GM21367 (cell line): Measurements from ENCODE around the gene ANKRD39.
"Not testable (repeated sequence)": the region's sequence is repeated elsewhere in the genome, so short reads cannot be mapped to it uniquely, and the experiment has no call there.

Experiments used
- ATAC-seq: cut with Tn5 transposase; IDR thresholded peaks from one replicate; pipeline ENCODE4 v1.9.1; 2021; ENCODE audit not compliant: unreplicated experiment

ANKRD39 gene

GRCh38 chr2:96810783-96811192 lies 47.0 kb downstream of the ANKRD39 start:
- ATAC-seq, result no peak

GRCh38 chr2:96809951-96810782 lies 47.6 kb downstream of the ANKRD39 start:
- no peak for ATAC-seq

- no peak for ATAC-seq
These were observed 48.5 kb downstream of the ANKRD39 start for GRCh38 chr2:96809216-96809882.

- no peak for ATAC-seq
These were observed 49.5 kb downstream of the ANKRD39 start for GRCh38 chr2:96808176-96808837.

- ATAC-seq, result no peak
These were observed 50.7 kb downstream of the ANKRD39 start for GRCh38 chr2:96807127-96807471.

GRCh38 chr2:96806468-96807126 lies 51.2 kb downstream of the ANKRD39 start:
- no peak for ATAC-seq

GRCh38 chr2:96805946-96806345 lies 51.9 kb downstream of the ANKRD39 start:
- ATAC-seq, result not testable (repeated sequence)

- no peak for ATAC-seq
These were observed 52.8 kb downstream of the ANKRD39 start for GRCh38 chr2:96804986-96805385.

GRCh38 chr2:96802721-96803120 lies 55.1 kb downstream of the ANKRD39 start:
- ATAC-seq, result no peak

- ATAC-seq, result no peak
These were observed 55.8 kb downstream of the ANKRD39 start for GRCh38 chr2:96801786-96802595.

- peak; percentile 68 for ATAC-seq
These were observed 56.6 kb downstream of the ANKRD39 start for GRCh38 chr2:96801005-96801785.

- ATAC-seq, result peak; percentile 14
These were observed 57.5 kb downstream of the ANKRD39 start for GRCh38 chr2:96800061-96801004.

GRCh38 chr2:96799623-96799935 lies 58.2 kb downstream of the ANKRD39 start:
- no peak for ATAC-seq

GRCh38 chr2:96798733-96799622 lies 58.8 kb downstream of the ANKRD39 start:
- no peak for ATAC-seq
